Measurements from ENCODE around the gene HKDC1.

DNA sequence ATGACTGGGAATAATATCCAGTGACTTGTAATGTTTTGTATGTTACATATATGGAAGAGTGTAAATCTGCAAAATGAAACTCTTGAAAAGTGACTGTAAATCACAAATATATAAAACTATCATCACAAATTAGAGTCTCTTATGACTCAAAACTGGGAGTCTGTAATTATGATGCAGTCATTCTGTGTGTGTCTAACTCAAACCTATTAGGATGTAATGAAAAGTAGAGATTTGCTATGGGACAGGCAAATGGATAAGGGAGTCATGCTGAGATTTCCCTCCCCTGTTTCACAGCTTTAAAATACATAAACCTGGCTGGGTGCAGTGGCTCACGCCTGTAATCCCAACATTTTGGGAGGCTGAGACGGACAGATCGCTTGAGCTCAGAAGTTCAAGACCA lies 8.6 kb upstream of the HKDC1 start:
- TF ChIP-seq PPARA (CRISPR knock-in tag; IDR thresholded peaks at IDR 0.05; ENCODE audit: borderline replicate concordance), result no peak
- no peak for TF ChIP-seq CREB5 (CRISPR knock-in tag; IDR thresholded peaks at IDR 0.05; ENCODE audit: low read depth)
- no peak for TF ChIP-seq GLIS3 (CRISPR knock-in tag; IDR thresholded peaks at IDR 0.05)
- no peak for TF ChIP-seq TSHZ2 (CRISPR knock-in tag; IDR thresholded peaks at IDR 0.05)
- no peak for TF ChIP-seq RARB (CRISPR knock-in tag; IDR thresholded peaks at IDR 0.05)
- TF ChIP-seq, protein P1, sequence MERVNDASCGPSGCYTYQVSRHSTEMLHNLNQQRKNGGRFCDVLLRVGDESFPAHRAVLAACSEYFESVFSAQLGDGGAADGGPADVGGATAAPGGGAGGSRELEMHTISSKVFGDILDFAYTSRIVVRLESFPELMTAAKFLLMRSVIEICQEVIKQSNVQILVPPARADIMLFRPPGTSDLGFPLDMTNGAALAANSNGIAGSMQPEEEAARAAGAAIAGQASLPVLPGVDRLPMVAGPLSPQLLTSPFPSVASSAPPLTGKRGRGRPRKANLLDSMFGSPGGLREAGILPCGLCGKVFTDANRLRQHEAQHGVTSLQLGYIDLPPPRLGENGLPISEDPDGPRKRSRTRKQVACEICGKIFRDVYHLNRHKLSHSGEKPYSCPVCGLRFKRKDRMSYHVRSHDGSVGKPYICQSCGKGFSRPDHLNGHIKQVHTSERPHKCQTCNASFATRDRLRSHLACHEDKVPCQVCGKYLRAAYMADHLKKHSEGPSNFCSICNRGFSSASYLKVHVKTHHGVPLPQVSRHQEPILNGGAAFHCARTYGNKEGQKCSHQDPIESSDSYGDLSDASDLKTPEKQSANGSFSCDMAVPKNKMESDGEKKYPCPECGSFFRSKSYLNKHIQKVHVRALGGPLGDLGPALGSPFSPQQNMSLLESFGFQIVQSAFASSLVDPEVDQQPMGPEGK (CRISPR knock-in tag; IDR thresholded peaks at IDR 0.05; ENCODE audit: borderline replicate concordance), result no peak
- TF ChIP-seq ISL1 (CRISPR knock-in tag; IDR thresholded peaks at IDR 0.05), result no peak
- TF ChIP-seq ZFP30 (CRISPR knock-in tag; IDR thresholded peaks at IDR 0.05), result no peak
- no peak for TF ChIP-seq ARNTL (CRISPR knock-in tag; IDR thresholded peaks at IDR 0.05; ENCODE audit: borderline replicate concordance, low read depth)
- TF ChIP-seq TOX (CRISPR knock-in tag; IDR thresholded peaks at IDR 0.05; ENCODE audit: borderline replicate concordance), result no peak
- no peak for TF ChIP-seq TCF4 (CRISPR knock-in tag; IDR thresholded peaks at IDR 0.05; ENCODE audit: borderline replicate concordance)
- no peak for TF ChIP-seq OSR1 (CRISPR knock-in tag; IDR thresholded peaks at IDR 0.05)
- no peak for TF ChIP-seq CSRNP3 (CRISPR knock-in tag; IDR thresholded peaks at IDR 0.05)
